Measurements from ENCODE around the gene SAT1. TPM values are rescaled to one million over a fixed set of nuclear protein-coding genes. Genes with fewer than 3 reads are reported as not detected.
A peak's percentile ranks its signal among the peaks of the same experiment; 100 is the strongest.

Gene SAT1
- polyA plus RNA-seq, 1 donor (not counting 4 experiments of a cell fraction or from before 2014, with no cell fraction given) = 1,607 TPM

- Histone ChIP-seq H3K36me3 (ENCODE audit: control insufficient read depth in 2 of 2, extremely low read depth in 1 of 2, insufficient read depth in 2 of 2, low read length in 2 of 2) (no peaks in the 10 kb centered on the region), H3K27ac (ENCODE audit: control insufficient read depth, insufficient read depth, low read length) (peak overlapping the region; percentile 76), H3K4me3 (ENCODE audit: control insufficient read depth in 2 of 3, extremely low read depth in 1 of 3, insufficient read depth in 2 of 3, low read depth in 1 of 3, low read length in 3 of 3) (peak overlapping the region in 2 of 3 experiments; percentile 29 to 34), H3K9ac (ENCODE audit: control insufficient read depth, extremely low read depth, insufficient read depth, low read length) (peak overlapping the region; percentile 52), H3K4me2 (ENCODE audit: control insufficient read depth, extremely low read depth, insufficient read depth, low read depth, low read length) (peak overlapping the region; percentile 79), H3K4me1 (ENCODE audit: control insufficient read depth, extremely low read depth, insufficient read depth, low read length) (peaks cover 19% of the 10 kb centered on the region), H2AFZ (ENCODE audit: control insufficient read depth, low read length) (peak overlapping the region; percentile 81), H3K9me1 (ENCODE audit: control insufficient read depth, extremely low read depth, insufficient read depth, low read length) (no peaks in the 10 kb centered on the region), H3K79me2 (ENCODE audit: control insufficient read depth, insufficient read depth, low read length) (no peaks in the 10 kb centered on the region), H4K20me1 (ENCODE audit: control insufficient read depth, extremely low read depth, insufficient read depth, low read length) (no peaks in the 10 kb centered on the region), H3K27me3 (ENCODE audit: control insufficient read depth, extremely low read depth, insufficient read depth, low read length) (no peaks in the 10 kb centered on the region), H3K9me3 (ENCODE audit: control insufficient read depth, low read depth, low read length) (no peaks in the 10 kb centered on the region)
- dilution Hi-C loops (cut with MboI; ENCODE audit: extremely low pct_ligation_motif_present, low sequenced_read_pairs) = no loop called here
- TF ChIP-seq EZH2 (IDR thresholded peaks at IDR 0.05; ENCODE audit: low read length) (no peak), CTCF (optimal IDR thresholded peaks at IDR 0.05 in 1 of 3, IDR thresholded peaks at IDR 0.05 in 1 of 3, conservative IDR thresholded peaks at IDR 0.05 in 1 of 3; ENCODE audit: extremely low read depth in 1 of 3, insufficient read depth in 2 of 3, low read length in 3 of 3) (no peak)
- peak; percentile 84 for FAIRE-seq
- no peak for DNase-seq (ENCODE audit: low read depth, low spot score)
These were observed 21.0 kb downstream of the SAT1 start for GRCh38 chrX:23803931-23804381.

- Histone ChIP-seq H3K9ac (ENCODE audit: control insufficient read depth, extremely low read depth, insufficient read depth, low read length) (peak overlapping the region; percentile 52), H4K20me1 (ENCODE audit: control insufficient read depth, extremely low read depth, insufficient read depth, low read length) (no peaks in the 10 kb centered on the region), H3K27me3 (ENCODE audit: control insufficient read depth, extremely low read depth, insufficient read depth, low read length) (no peaks in the 10 kb centered on the region), H3K9me1 (ENCODE audit: control insufficient read depth, extremely low read depth, insufficient read depth, low read length) (no peaks in the 10 kb centered on the region), H3K4me3 (ENCODE audit: control insufficient read depth in 2 of 3, extremely low read depth in 1 of 3, insufficient read depth in 2 of 3, low read depth in 1 of 3, low read length in 3 of 3) (peak overlapping the region in 1 of 3 experiments; percentile 29), H3K4me2 (ENCODE audit: control insufficient read depth, extremely low read depth, insufficient read depth, low read depth, low read length) (peak overlapping the region; percentile 79), H3K9me3 (ENCODE audit: control insufficient read depth, low read depth, low read length) (no peaks in the 10 kb centered on the region), H3K27ac (ENCODE audit: control insufficient read depth, insufficient read depth, low read length) (peak overlapping the region; percentile 76), H3K36me3 (ENCODE audit: control insufficient read depth in 2 of 2, extremely low read depth in 1 of 2, insufficient read depth in 2 of 2, low read length in 2 of 2) (no peaks in the 10 kb centered on the region), H3K4me1 (ENCODE audit: control insufficient read depth, extremely low read depth, insufficient read depth, low read length) (peaks cover 19% of the 10 kb centered on the region), H3K79me2 (ENCODE audit: control insufficient read depth, insufficient read depth, low read length) (no peaks in the 10 kb centered on the region), H2AFZ (ENCODE audit: control insufficient read depth, low read length) (peak overlapping the region; percentile 81)
- no peak for DNase-seq (ENCODE audit: low read depth, low spot score)
- no peak for TF ChIP-seq EZH2 (IDR thresholded peaks at IDR 0.05; ENCODE audit: low read length)
- TF ChIP-seq CTCF (optimal IDR thresholded peaks at IDR 0.05 in 1 of 3, IDR thresholded peaks at IDR 0.05 in 1 of 3, conservative IDR thresholded peaks at IDR 0.05 in 1 of 3; ENCODE audit: extremely low read depth in 1 of 3, insufficient read depth in 2 of 3, low read length in 3 of 3) = no peak
- FAIRE-seq = no peak
- dilution Hi-C loops (cut with MboI; ENCODE audit: extremely low pct_ligation_motif_present, low sequenced_read_pairs) = no loop called here
These were observed 21.6 kb downstream of the SAT1 start for GRCh38 chrX:23804578-23804977.

Measured in keratinocyte (primary cell).